Endometrial microvascular endothelial cells (primary cell): Measurements from ENCODE around the gene LNX1. TPM values are rescaled to one million over a fixed set of nuclear protein-coding genes. Genes with fewer than 3 reads are reported as not detected.
"Not testable (repeated sequence)": the region's sequence is repeated elsewhere in the genome, so short reads cannot be mapped to it uniquely, and the experiment has no call there.

Experiments
- in situ Hi-C: cut with HindIII; loops from 2 replicates; pipeline ENCODE4 v1.10.0; 2017; ENCODE audit warnings: low sequenced_read_pairs, low pct_unique_long_range_greater_than_20kb; ENCODE audit errors: inconsistent ontology term
- total RNA-seq: library from RNA; depleted of rRNA; stranded (reverse); fragments of >200 nt; gene quantifications from one replicate; pipeline ENCODE4 v1.2.3, GENCODE V29; 2015; ENCODE audit errors: inconsistent ontology term

Gene LNX1
- total RNA-seq, 1 donor from 2014 or later: 4.1 TPM

DNA sequence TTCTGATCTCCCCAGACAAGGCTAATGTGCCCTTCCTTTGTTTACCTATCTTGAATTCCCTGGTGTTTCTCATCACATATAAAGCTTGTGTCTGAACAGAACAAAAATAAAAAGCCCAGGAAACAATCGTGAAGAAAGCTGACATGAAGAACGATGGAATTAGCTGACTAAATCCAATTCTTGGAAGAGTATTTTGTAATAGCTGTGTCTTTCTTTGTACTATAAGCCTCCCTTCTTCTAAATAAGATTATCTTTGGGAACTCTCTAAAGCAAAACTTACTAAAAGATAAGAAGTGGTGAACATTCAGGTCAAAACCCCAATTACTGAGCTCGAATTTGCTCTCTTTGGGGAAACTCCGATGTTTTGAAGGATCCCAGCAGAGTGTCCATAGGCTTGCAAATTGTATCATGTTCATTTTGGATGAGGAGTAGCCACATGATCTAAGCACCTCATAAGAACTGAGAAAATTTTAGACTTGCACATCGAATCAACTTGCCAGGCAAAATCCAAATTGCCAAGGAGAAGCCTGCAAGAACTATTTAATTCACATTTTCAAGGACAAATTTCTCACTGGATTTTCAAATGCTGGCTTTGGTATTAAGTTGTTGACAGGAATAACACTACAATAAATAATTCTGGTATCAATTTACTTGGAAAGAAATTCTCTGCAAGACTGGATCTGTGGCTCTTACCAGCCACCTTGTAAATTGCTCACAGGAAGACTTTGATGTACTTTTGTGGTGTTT, 106.2 kb downstream of the LNX1 start:
- in situ Hi-C loops: no loop called here

DNA sequence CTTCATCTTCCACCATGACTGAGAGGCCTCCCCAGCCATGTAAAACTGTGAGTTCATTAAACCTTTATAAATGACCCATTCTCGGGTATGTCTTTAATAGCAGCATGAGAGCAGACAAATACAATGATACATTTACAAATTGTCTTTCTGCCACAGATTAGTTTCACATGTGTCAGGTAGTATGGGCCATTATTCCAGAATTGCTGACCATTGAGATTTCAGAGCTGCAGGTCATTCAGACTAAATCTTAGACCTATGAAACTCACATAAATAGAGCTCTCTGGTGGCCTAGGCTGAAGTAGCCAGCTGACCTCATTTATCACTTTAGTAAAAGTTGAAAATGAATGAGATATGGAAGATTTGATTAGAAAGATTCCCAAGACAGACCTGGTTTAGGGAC, 108.0 kb downstream of the LNX1 start:
- in situ Hi-C loops: no loop called here

DNA sequence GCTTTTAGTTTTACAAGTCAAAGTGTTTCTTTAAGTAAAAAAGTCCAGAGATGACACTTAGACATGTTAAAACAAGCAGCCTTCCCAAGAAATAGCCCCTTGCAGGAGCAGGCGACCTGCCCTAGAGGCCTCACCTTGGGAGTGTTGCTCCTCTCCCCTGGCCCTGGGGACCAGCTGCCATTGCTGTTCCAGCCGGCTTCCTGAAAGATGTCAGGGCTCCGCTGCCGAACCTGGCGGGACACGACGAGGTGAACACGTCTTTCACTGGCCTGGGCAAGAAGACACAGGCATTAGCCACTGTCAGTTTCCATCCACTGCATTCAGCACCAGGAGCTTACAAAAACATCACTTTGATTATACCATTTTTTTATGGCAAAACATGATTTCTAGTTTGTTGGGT, 109.7 kb downstream of the LNX1 start:
- in situ Hi-C loops: no loop called here

DNA sequence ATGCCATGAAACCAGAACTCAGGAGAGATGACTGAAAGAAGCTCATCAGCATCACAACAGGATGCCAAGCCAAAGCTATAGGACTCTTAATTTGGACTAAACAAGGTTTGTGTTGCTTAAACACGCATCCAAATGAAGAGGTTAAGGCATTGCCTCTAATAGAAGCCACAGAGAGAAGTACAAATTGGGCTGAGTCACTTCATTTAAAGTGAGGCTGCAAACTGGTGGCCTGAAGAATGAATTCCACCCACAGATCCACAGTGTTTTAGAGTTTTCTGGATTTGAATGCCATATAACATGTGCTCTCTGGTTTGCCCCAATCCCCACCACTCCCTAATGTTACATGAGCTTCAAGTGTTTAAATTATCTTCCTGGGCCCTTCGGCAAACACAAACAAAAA, 110.4 kb downstream of the LNX1 start:
- in situ Hi-C loops: no loop called here

DNA sequence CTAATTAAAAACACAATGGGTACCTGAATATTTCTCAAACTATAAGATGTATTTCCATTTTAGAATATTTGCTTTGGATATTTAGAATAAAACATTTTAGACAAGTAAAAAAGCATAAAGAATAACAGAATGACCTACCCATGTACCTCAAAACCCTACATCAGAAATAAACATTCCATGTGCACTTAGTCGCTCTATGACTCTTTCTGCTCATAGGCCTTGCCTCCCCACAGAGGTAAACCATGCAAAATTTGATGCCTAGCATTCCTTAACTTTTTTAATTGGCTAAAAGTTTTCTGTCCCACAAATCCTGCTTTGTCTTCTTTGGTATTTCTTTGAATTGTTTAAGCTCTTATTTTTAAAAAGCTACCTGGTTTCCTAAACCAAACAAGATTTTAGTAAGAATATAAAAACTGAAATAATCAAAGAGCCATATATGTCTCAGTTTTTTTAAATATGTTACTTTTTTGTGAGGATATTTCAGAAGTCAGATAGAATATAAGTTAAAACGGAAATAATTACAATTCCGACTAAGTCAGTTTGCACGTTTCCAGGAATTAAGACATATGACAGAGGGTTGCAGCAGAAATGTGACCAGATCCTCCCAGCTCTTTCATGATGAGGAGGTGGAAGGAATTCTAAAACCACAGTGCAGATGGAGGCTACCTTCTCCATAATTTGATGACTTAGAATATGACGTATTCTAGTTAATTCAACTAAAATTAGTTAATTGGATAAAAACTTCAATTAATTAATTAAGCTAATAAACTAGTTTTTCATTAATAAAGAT, 111.4 kb downstream of the LNX1 start:
- in situ Hi-C loops: no loop called here

DNA sequence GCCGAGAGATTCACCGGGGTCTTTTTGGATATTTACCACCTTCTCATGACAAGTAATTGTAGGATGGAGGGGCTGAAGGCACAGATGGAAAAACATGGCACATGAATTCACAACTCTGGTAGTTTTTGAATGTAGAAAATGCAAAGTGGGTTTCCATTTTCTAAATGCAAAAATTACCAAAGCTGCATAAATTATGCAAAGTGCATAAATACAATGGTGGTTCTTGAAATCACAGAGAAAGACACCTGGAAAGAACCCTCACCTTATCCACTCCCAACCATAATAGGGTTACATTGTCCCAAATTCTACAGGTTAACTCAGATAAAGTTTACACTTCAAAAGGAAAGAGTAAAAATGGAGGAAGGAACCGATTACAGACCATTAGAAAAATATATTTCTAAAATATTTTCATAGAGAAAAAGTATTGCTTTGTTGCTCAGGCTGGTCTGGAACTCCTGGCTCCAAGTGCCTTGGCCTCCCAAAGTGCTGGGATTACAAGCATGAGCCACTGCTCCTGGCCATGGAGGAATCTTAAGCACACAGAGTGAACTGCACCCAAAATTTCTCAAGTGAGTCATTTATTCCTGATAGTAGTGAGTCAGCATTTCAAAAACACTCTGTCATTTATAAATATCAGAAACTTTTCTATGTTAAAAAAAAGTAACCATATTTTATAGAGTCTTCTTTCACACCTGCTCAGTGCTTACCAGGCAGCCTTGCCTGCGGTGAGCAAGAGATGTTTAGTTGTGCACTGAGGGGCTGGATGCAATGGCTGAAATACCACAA, 112.4 kb downstream of the LNX1 start:
- in situ Hi-C loops: no loop called here

DNA sequence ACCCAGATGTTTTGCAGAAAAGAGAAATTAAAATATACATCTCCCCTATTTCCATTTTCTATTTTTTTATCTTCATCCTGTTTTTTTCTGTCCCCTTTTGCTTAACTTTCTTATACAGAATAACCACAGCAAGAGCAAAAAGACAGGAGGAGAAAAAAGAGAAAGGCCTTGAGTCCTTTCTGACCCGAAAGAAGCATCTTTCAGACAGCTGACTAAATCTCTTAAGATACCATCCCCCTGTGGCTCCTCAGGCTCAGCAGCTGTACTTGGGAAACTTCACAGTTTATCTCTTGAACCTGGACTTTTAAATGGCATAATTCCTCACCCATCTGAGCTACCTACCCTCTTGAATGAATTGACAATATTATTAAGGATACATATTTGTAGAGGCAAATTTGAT, 113.7 kb downstream of the LNX1 start:
- in situ Hi-C loops: no loop called here

DNA sequence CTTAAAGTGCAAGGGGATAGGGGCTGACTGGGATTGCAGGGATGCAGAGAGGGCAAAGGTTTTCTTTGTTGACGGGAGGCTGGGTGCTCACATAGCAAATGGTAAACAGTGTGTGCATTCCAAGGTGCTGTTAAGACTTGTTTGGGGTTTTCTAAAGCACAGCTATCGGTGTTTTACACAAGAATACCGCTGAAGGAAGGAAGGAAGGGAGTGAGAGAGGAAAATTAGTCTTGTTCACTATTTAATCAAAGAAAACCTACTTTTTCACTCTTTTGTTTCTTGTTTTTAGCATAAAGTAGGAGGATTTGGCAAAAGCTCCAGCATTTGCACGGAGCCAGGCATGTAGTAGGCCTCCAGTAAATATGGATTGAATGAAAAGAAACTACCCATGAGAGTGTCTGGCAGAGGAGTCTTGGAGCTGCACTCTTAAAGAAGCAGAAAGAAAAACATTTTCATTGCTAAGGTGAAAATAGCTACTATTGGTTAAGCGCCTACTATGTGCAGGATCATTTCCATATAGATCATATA, 114.2 kb downstream of the LNX1 start:
- in situ Hi-C loops: no loop called here

DNA sequence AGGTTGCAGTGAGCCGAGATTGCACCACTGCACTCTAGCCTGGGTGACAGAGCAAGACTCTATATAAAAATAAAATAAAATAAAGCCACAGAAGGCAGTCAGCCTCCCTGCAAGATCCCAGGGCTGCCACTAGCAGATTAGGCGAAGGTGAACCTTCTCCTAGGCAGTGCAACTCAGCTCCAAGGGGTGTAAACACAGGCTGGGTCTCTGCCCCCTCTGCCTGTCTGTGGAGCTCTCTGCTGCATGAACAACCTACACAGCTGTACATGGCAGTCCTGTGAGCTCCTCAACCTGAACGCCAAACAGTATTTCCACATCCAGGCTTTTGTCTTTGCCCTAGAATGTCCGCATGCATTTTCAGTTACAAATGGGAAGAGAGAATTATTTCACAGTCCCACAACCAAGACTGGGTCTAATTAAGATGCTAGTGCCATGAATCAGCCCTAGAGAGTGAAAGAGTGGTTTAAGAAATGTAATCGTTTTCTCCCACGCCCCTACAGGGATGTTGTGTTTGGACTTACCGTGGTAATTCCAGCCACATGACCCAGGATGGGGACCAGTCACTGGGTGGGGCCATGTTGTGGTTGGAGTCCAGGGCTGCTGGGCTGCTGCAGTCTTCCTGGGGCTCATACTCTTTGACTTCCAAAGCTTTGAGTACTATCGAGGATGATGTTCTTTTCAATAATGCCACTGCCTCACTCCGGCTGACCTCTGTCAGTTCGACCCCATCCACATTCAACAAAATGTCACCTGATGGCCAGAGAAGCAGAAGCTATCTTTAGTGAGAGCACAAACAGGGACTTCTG, 114.9 kb downstream of the LNX1 start:
- in situ Hi-C loops: no loop called here

DNA sequence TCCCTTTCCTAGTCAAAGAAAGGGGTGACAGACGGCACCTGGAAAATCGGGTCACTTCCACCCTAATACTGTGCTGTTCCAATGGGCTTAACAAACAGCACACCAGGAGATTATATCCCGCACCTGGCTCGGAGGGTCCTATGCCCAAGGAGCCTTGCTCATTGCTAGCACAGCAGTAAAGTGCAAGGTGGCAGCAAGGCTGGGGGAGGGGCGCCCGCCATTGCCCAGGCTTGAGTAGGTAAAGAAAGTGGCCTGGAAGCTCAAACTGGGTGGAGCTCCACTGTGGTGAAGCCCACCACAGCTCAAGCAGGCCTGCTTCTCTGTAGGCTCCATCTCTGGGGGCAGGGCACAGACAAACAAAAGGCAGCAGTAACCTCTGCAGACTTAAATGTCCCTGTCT, 124.7 kb downstream of the LNX1 start:
- in situ Hi-C loops: not testable (repeated sequence)

DNA sequence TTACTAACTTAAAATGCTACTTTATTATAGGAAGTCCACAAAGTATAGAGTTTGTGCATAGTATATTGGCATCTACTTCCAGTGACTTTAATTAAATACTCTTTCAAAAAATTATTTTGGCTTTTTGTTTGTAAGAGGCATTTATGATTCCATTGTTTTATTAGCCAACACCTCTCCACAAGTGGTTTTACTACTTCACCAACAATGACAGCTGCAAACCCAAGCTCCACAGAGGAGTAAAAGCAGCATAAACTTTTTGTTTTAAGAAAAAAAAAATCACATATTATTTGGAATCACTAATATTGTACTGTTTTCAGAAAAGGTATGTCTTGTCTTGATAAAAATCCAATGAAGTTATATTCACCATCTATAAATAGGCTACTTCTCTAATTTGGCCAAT, 125.4 kb downstream of the LNX1 start:
- in situ Hi-C loops: no loop called here

DNA sequence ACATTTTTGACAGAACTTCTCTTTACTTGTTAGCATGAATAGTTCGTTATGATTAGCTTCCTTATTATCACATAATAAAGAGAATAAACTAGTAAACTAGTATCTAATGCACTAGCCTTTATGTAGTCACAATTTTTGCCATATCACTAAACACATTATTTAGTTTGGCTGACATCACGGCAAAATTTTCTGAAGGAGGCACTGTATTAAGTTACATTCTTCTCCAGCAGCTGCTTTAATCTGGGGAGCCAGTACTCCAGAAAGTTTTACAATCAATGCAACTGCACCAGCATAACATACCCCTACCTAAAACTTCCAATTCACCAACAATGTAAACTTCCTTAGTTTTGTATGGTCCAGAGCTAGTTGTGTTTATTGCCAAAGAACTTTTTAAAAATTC, 126.0 kb downstream of the LNX1 start:
- in situ Hi-C loops: no loop called here

DNA sequence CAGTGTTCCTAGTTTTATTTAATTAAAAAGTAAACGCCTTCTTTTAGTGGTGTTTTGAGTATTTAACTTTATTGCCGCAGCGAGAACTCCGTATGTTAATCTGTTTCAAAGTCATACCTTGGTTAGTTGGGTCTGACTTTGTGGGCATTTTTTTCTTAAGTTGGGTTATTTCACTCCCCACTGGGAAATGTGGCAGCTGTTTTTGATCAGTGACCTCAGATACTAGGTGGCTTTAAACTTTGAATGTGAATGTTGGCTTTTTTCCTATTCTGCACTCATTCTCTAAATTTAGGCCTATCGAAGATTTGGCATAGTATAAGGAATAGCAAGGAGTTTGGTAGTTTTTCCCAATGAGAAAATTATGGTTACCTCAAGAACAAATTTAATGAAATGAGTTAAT, 127.9 kb downstream of the LNX1 start:
- in situ Hi-C loops: no loop called here

DNA sequence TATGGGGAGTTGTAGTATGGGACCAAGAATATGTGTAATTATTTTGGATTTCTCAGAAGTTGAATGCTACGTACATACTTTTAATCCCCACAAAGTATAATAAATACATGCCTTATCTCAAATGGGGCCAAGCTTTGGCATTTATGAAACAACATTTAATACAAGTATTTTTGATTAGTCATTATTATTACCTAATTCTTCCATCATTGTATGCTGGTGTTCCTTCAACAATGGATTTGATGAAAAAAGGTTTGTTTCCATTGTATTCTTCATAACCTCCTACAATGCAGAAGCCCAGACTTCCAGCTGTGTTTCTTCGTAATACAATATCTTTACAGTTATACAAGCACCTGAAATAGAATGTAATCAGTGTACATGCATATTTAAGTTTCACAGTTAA, 130.0 kb downstream of the LNX1 start:
- in situ Hi-C loops: no loop called here

DNA sequence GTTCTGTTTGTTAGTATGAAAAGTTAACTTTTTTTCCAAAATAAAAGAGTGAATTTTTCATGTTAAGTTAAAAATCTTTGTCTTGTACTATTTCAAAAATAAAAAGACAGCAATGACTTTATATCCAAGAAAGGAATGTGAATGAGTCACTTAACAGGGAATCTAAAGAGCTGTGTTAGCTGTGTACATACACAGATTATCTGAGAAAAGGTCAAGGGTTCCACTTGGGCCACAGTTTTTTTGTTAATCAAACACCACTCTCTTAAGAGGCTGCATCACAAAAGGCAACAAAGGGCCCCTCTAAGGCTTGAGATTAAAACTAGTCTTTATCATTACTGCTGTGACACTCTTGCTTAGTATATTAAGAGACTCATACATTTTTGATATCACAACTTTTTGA, 131.7 kb downstream of the LNX1 start:
- in situ Hi-C loops: no loop called here

DNA sequence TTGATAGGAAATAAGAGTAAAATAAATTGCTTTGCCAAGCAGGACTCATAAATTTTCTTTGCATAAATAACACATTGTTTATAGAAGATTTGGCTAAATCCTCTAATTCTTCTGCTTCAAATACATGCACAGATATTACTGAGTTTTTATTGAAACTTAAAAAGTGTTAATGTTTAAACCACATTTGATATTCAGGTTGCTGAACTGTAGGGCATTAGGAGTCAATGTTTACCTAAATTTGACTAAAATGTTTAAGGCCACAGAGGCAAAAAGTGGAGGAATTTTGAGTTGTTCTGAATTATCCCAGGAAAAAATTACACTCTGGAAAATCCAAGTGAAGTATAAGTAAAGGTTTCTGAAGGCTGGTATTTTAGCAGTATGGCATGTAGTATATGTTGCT, 135.1 kb downstream of the LNX1 start:
- in situ Hi-C loops: no loop called here

DNA sequence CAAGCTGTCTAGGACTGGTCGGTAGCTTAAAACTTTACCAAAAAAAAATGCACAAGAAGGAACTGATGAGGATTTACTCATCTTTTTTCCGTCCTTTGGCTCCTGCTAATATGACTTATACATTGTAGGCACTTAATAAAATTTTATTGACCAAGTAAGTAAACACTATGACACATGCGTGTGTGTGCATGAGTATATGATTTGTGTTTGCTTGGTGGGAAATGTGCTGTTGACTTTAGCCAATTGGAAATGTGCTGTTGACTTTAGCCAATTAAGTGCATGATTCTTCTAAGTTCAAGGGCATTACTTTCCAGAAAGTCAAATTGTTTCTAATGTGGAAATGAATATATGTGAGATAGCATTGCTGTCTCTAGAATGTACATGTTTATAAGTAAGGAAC, 135.5 kb downstream of the LNX1 start:
- in situ Hi-C loops: no loop called here

DNA sequence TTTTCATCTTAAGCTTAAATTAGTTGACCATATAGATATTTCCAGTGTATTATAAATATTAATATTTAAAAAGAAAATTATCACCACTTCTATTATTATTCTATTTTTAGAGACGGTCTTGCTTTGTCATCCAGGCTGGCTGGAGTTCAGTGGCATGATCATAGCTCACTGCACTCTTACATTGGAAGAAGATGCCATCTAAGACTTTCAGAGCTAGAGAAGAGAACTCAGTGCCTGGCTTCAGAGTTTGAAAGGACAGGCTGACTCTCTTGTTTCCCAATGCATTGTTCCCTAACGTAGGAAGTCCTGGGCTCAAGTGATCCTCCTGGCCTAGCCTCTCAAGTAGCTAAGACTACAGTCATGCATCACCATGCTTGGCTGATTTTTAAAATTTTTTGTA, 137.9 kb downstream of the LNX1 start:
- in situ Hi-C loops: no loop called here

DNA sequence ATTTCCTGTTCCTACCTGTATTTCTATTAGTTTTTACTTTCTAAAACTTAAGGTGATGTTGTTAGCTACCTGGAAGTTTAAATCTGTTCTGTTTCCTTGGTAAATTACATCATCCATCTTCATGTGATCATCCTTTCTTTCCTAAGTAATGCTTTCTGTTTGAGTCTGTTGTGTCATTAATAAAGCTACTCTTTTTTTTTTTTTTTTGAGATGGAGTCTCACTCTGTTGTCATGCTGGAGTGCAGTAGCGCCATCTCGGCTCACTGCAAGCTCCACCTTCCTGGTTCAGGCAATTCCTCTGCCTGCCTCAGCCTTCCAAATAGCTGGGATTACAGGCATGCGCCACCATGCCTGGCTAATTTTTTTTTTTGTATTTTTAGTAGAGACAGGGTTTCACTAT, 140.5 kb downstream of the LNX1 start:
- in situ Hi-C loops: no loop called here
